Measurements from ENCODE around the gene C14orf119. TPM values are rescaled to one million over a fixed set of nuclear protein-coding genes. Genes with fewer than 3 reads are reported as not detected.
A peak's percentile ranks its signal among the peaks of the same experiment; 100 is the strongest.

C14orf119 gene
- total and polyA plus RNA-seq, 3 donors from 2014 or later, result 17.7 to 60.8 (median 26.9) TPM

GRCh38 chr14:23056956-23057756 is 38.1 kb upstream of the C14orf119 start, which contains the start of gene CDH24:
CDH24 (minus strand) TSS chr14:23057520; CDS start chr14:23055733, 1,787 bp downstream.
- peak; percentile 75 for DNase-seq
- H3K4me1 ChIP-seq, result peaks cover 13% of the 10 kb centered on the region
- peak within 1 kb of the TSS; percentile 68 to 70 for H3K4me3 ChIP-seq
- H3K27ac ChIP-seq, result peak within 1 kb of the TSS in 1 of 2 donors; percentile 59
- H3K27me3 ChIP-seq, result no peaks in the 10 kb centered on the region
- intact Hi-C loops (cut with DNase I; ENCODE audit: low total_unique reads), result loop anchor here (5.0 kb wide), 1 partner anchor 70 kb away; no protein-coding TSS in a partner anchor
- TF ChIP-seq, protein P1, sequence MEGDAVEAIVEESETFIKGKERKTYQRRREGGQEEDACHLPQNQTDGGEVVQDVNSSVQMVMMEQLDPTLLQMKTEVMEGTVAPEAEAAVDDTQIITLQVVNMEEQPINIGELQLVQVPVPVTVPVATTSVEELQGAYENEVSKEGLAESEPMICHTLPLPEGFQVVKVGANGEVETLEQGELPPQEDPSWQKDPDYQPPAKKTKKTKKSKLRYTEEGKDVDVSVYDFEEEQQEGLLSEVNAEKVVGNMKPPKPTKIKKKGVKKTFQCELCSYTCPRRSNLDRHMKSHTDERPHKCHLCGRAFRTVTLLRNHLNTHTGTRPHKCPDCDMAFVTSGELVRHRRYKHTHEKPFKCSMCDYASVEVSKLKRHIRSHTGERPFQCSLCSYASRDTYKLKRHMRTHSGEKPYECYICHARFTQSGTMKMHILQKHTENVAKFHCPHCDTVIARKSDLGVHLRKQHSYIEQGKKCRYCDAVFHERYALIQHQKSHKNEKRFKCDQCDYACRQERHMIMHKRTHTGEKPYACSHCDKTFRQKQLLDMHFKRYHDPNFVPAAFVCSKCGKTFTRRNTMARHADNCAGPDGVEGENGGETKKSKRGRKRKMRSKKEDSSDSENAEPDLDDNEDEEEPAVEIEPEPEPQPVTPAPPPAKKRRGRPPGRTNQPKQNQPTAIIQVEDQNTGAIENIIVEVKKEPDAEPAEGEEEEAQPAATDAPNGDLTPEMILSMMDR (IDR thresholded peaks at IDR 0.05), result no peak
- 4 to 8% methylated on average over 16 to 33 of the region's 73 CpGs for WGBS, 2 donors
- no peaks in the 10 kb centered on the region for H3K36me3 ChIP-seq (ENCODE audit: low read depth, missing control alignments)
- H3K9me3 ChIP-seq, result no peaks in the 10 kb centered on the region

- Histone ChIP-seq H3K4me1 (peaks cover 17% of the 10 kb centered on the region), H3K9me3 (no peaks in the 10 kb centered on the region), H3K36me3 (ENCODE audit: low read depth, missing control alignments) (no peaks in the 10 kb centered on the region), H3K4me3 (peak overlapping the region; percentile 68 to 70), H3K27me3 (no peaks in the 10 kb centered on the region), H3K27ac (peak overlapping the region in 1 of 2 donors; percentile 59)
- TF ChIP-seq POLR2A (IDR thresholded peaks at IDR 0.05), result no peak
- TF ChIP-seq, protein P1 (IDR thresholded peaks at IDR 0.05), result peak; percentile 93 to 96 (median 95)
- intact Hi-C loops (cut with DNase I; ENCODE audit: low total_unique reads), result loop anchor here (5.0 kb wide), 1 partner anchor 71 kb away; no protein-coding TSS in a partner anchor
- 0 to 2% methylated on average over 19 to 50 of the region's 51 CpGs for WGBS, 2 donors
- DNase-seq, result peak; percentile 92
Observed at GRCh38 chr14:23057757-23058653, 37.3 kb upstream of the C14orf119 start.

GRCh38 chr14:23058654-23059504 is 36.4 kb upstream of the C14orf119 start:
- DNase-seq, result no peak

More at GRCh38 chr14:23058654-23059504, 36.4 kb upstream of the C14orf119 start:
- Histone ChIP-seq H3K27me3 (no peaks in the 10 kb centered on the region), H3K36me3 (ENCODE audit: low read depth, missing control alignments) (no peaks in the 10 kb centered on the region), H3K27ac (no peak overlapping the region), H3K9me3 (no peaks in the 10 kb centered on the region), H3K4me3 (no peak overlapping the region), H3K4me1 (peaks cover 17% of the 10 kb centered on the region)
- TF ChIP-seq, protein P1 (IDR thresholded peaks at IDR 0.05), result no peak
- intact Hi-C loops (cut with DNase I; ENCODE audit: low total_unique reads), result loop anchor here (5.0 kb wide), 1 partner anchor 72 kb away; no protein-coding TSS in a partner anchor
- WGBS, 2 donors, result 58 to 67% methylated on average over 31 to 32 of the region's 32 CpGs
